Tibial artery (tissue), 4 donors: ENCODE results near the gene AP3S2.
"Not testable (repeated sequence)": the region's sequence is repeated elsewhere in the genome, so short reads cannot be mapped to it uniquely, and the experiment has no call there.

Experiments
- DNase-seq, 2 donors: peaks; one replicate each; pipeline ENCODE4 v3.0.0-alpha.2; 2019
- H3K27ac ChIP-seq, 2 donors: fragments of 200-600 bp; sonication (generic) in 1 of 2; 1 replicate in 1 of 2; 2 replicates in 1 of 2; pipeline ENCODE4 v1.5.1; 2018 to 2019; ENCODE audit warnings: mild to moderate bottlenecking in 1 of 2
- H3K27me3 ChIP-seq, 2 donors: fragments of 200-600 bp; sonication (generic) in 1 of 2; one replicate each; pipeline versions ENCODE4 v1.5.1 to v1.6.0; 2016 to 2019
- H3K36me3 ChIP-seq, 3 donors: fragments of 200-600 bp; sonication (generic) in 2 of 3; one replicate each; pipeline ENCODE4 v1.5.1; 2016 to 2019; ENCODE audit warnings: mild to moderate bottlenecking in 2 of 3
- H3K4me1 ChIP-seq, 4 donors: fragments of 200-600 bp; sonication (generic) in 2 of 4; 1 replicate in 3 of 4; 2 replicates in 1 of 4; pipeline ENCODE4 v1.5.1; 2016 to 2019
- H3K4me3 ChIP-seq, 2 donors: fragments of 200-600 bp; sonication (generic) in 1 of 2; 1 replicate in 1 of 2; 2 replicates in 1 of 2; pipeline ENCODE4 v1.5.1; 2018 to 2019; ENCODE audit warnings: mild to moderate bottlenecking in 2 of 2
- H3K9me3 ChIP-seq, 3 donors: fragments of 200-600 bp; sonication (generic) in 1 of 3; one replicate each; pipeline ENCODE4 v1.5.1; 2016 to 2019
- CTCF ChIP-seq, 2 experiments: fragments of 200-600 bp in 1 of 2; fragments of 450-650 bp in 1 of 2; IDR thresholded peaks; one replicate each; pipeline ENCODE4 v1.5.1; 2017 to 2019; ENCODE audit warnings: antibody characterized with exemption in 2 of 2, mild to moderate bottlenecking in 1 of 2, moderate library complexity in 1 of 2
- intact Hi-C: fragments of 100-400 bp; cut with DNase I; formaldehyde crosslinking; loops from one replicate; pipeline ENCODE4 v1.15.0; 2023; ENCODE audit warnings: low total_unique reads

The AP3S2 gene

DNA sequence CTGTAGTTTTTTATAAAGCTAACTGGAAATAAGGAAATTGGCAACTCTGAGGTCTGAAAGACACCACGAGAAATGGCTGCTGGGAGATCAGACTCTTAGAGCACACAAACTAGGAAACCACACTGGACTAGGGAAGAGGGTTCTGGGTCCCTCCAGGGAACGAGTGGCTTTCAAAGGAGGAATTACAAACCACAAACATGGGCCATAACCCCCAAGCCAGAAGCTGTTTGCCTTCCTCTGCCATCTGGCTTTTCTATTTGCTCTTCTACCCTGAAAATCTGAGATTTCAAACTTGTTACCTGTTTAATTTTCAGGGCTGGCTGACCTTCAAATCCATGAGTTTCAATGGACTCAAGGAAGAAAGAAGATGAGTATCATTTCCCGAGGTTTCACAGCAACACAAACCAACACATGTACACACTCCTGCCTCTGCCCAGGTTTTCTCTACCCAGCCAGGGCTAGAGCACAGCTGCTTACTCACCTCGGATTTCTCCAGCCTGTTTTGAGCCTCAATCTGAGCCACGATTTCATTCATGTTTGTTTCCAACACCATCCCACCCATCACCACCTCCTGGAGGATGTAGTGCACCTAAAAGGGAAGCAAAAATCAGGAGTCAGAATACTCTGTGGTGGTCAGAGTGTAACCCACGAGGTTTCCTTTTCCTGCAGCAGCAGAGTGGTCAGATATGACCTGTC, 56.5 kb downstream of the AP3S2 start:
- no peak for DNase-seq
- H3K36me3 ChIP-seq, result peaks cover 25 to 43% (median 29%) of the 10 kb centered on the region in 3 donors
- H3K27ac ChIP-seq, result peak overlapping the region; percentile 82 to 86
- no peaks in the 10 kb centered on the region for H3K9me3 ChIP-seq
- peak overlapping the region in 1 of 2 donors; percentile 30 for H3K4me3 ChIP-seq
- H3K27me3 ChIP-seq, result no peaks in the 10 kb centered on the region
- peaks cover 0 to 47% (median 31%) of the 10 kb centered on the region in 4 donors for H3K4me1 ChIP-seq
- intact Hi-C loops, result no loop called here
- no peak for TF ChIP-seq CTCF (IDR thresholded peaks at IDR 0.05)

DNA sequence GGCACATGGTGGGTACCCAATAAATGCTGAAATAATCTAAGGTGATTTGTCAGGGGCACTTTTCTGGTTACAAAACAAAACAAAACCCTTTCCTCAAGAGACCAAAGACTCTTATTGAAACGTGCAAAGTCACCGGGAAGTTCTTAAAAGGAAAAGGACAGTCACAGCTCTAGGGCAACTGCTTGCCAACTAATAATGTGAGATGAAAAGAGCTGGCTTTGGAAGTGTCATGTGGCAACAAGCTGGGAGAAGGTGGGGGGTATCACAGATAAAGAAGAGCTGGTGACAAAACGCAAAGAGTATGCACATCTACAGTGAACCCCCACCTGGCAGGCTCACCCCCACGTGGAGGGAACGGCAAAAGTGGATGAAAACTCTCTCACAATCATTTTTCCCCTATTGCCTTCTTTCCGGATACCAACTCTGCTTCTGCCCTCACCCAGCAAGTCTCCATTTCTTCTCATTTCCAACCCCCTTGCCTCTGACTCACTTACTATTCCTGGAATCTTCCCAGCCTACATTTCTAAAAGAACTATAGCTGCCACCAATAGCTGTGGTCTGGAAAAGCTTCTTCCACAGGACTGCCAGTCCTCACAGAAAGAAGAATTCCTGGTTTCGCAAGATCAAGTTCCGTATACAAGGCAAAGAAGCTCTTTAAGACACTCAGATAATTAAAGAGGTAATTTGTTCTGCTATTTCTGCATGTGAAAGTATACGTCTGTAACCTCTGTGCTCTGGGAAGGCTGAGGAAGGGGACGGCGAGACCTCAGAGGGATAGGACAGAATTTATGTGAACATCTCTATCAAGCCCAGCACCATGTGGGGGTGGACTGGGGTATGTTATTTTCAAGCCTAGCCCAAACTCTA, 57.3 kb downstream of the AP3S2 start:
- Histone ChIP-seq H3K27me3 (no peaks in the 10 kb centered on the region), H3K4me1 (peaks cover 0 to 47% (median 31%) of the 10 kb centered on the region in 4 donors), H3K4me3 (peak overlapping the region in 1 of 2 donors; percentile 30), H3K27ac (peak overlapping the region; percentile 82 to 86), H3K36me3 (peaks cover 25 to 46% (median 29%) of the 10 kb centered on the region in 3 donors), H3K9me3 (no peaks in the 10 kb centered on the region)
- DNase-seq, result peak in 1 of 2 donors; percentile 39
- no peak for TF ChIP-seq CTCF (IDR thresholded peaks at IDR 0.05)
- intact Hi-C loops, result no loop called here

DNA sequence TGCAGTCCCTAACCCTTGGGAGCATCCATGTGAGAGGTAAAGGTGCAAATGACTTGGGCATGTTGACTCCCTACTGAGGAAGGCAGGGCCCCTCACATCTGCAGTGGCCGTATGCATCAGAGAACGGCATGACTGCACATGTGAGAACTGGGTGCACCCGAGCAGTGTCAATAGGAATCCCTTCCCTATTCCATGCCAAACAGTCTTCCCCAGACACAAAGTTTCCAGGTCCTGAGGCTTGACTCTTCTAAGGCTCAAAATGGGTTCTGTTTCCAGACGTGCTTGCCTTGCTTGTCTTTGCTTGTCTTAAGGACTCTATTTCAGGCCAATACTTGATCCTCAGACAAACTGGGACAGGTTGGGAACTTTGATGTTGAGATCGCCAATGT, 58.6 kb downstream of the AP3S2 start:
- Histone ChIP-seq H3K27ac (peak overlapping the region; percentile 17 to 82), H3K9me3 (no peaks in the 10 kb centered on the region), H3K36me3 (peaks cover 25 to 43% (median 29%) of the 10 kb centered on the region in 3 donors), H3K4me3 (no peak overlapping the region), H3K4me1 (peaks cover 0 to 47% (median 31%) of the 10 kb centered on the region in 4 donors), H3K27me3 (no peaks in the 10 kb centered on the region)
- no peak for TF ChIP-seq CTCF (IDR thresholded peaks at IDR 0.05)
- intact Hi-C loops, result no loop called here
- no peak for DNase-seq

DNA sequence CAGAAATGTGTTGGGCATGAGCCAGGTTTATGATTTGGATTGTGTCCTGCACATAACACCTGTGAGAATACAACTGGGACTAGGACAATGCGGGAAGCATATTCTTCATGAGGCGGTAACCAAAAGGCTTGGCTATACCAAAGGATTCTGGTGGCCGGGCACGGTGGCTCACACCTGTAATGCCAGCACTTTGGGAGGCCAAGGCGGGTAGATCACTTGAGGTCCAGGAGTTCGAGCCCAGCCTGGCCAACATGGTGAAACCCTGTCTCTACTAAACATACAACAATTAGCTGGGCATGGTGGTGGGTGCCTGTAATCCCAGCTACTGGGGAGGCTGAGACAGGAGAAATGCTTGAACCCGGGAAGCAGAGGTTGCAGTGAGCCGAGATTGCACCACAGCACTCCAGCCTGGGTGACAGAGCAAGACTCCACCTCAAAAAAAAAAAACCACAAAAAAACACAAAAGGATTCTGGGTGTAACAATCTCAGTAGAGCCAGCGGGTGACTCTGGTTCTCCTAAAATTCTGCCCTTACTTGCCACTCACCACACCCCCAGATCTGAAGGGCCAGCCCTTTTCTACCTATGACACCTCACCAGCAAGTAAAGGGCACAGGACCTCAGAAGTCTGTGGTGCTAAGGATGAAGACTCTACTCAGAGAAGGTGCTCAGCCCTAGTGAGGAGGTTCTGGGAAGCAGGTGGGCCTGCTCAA, 59.2 kb downstream of the AP3S2 start:
- H3K9me3 ChIP-seq, DNase-seq, H3K4me3 ChIP-seq, intact Hi-C loops, H3K27me3 ChIP-seq: not testable (repeated sequence)
- peak overlapping the region in 1 of 2 donors; percentile 17 for H3K27ac ChIP-seq
- peaks cover 0 to 47% (median 31%) of the 10 kb centered on the region in 4 donors for H3K4me1 ChIP-seq
- H3K36me3 ChIP-seq, result peaks cover 25 to 43% (median 29%) of the 10 kb centered on the region in 3 donors

DNA sequence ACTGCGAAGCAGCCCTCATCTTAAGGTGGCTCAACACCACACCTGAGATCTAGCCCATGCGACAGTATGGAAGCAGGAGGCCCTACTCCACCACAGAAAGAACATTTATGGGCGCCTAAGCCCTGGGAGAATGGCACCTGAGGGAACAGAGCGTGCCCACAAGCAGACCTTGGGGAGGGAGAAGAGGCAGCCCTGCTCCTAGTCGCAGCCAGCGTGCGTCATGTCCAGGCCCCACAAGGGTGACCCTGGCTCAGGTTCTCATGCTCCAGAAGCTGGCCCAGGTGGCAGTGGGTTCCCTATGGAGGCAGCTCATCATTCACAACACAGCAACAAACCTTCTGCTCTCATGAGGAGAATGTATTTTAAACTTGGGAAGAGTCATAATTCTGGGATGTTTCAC, 59.8 kb downstream of the AP3S2 start:
- DNase-seq, result no peak
- intact Hi-C loops, result no loop called here
- no peaks in the 10 kb centered on the region for H3K27me3 ChIP-seq
- TF ChIP-seq CTCF (IDR thresholded peaks at IDR 0.05), result no peak
- H3K27ac ChIP-seq, result no peak overlapping the region
- no peak overlapping the region for H3K4me3 ChIP-seq
- peaks cover 0 to 49% (median 35%) of the 10 kb centered on the region in 4 donors for H3K4me1 ChIP-seq
- no peaks in the 10 kb centered on the region for H3K9me3 ChIP-seq
- peaks cover 25 to 43% (median 29%) of the 10 kb centered on the region in 3 donors for H3K36me3 ChIP-seq
